Spleen (tissue), 7 donors: ENCODE data around the gene BPI.

Source experiments
- POLR2A ChIP-seq, 3 donors: fragments of 450-650 bp; IDR thresholded peaks; one replicate each; pipeline ENCODE4 v1.5.1; 2017; ENCODE audit warnings: antibody characterized with exemption in 3 of 3, mild to moderate bottlenecking in 1 of 3
- POLR2AphosphoS5 ChIP-seq, 3 donors: sonication (generic); formaldehyde crosslinking; IDR thresholded peaks; one replicate each; pipeline ENCODE4 v1.5.1; 2017; ENCODE audit warnings: antibody characterized with exemption in 3 of 3
- TF ChIP-seq, protein P1 (sequence below), 11 experiments: fragments of 200-600 bp in 7 of 11; fragments of 450-650 bp in 4 of 11; sonication (generic) in 4 of 11; IDR thresholded peaks in 8 of 11; conservative IDR thresholded peaks in 3 of 11; 1 replicate in 7 of 11; 2 replicates in 4 of 11; pipeline versions ENCODE4 v1.4.0 to v1.8.0; 2016 to 2021; ENCODE audit warnings: antibody characterized with exemption in 11 of 11, inconsistent platforms in 4 of 11, mild to moderate bottlenecking in 1 of 11
- donor health status: DM: no; HTN: no; CAD: no; lungs with moderate emphysema.
- donor health status: DM: no; HTN: no; CAD: no.
- donor health status: DM: no; HTN: no; CAD: no.

GRCh38 chr20:38339997-38340396 lies 36.0 kb downstream of the BPI start:
- TF ChIP-seq, protein P1, sequence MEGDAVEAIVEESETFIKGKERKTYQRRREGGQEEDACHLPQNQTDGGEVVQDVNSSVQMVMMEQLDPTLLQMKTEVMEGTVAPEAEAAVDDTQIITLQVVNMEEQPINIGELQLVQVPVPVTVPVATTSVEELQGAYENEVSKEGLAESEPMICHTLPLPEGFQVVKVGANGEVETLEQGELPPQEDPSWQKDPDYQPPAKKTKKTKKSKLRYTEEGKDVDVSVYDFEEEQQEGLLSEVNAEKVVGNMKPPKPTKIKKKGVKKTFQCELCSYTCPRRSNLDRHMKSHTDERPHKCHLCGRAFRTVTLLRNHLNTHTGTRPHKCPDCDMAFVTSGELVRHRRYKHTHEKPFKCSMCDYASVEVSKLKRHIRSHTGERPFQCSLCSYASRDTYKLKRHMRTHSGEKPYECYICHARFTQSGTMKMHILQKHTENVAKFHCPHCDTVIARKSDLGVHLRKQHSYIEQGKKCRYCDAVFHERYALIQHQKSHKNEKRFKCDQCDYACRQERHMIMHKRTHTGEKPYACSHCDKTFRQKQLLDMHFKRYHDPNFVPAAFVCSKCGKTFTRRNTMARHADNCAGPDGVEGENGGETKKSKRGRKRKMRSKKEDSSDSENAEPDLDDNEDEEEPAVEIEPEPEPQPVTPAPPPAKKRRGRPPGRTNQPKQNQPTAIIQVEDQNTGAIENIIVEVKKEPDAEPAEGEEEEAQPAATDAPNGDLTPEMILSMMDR (IDR thresholded peaks at IDR 0.05 in 8 of 11, conservative IDR thresholded peaks at IDR 0.05 in 3 of 11), result no peak
- no peak for TF ChIP-seq POLR2A (IDR thresholded peaks at IDR 0.05)
- no peak for TF ChIP-seq POLR2AphosphoS5 (IDR thresholded peaks at IDR 0.05)
